HAP-1 (cell line): Measurements from ENCODE around the gene NUF2.
"Not testable (repeated sequence)": the region's sequence is repeated elsewhere in the genome, so short reads cannot be mapped to it uniquely, and the experiment has no call there.

Experiments used
- DNase-seq, 2 experiments: peaks; one replicate each; pipeline ENCODE4 v3.0.0-alpha.2; 2016 to 2020; ENCODE audit warnings: low spot score in 2 of 2
- H3K27me3 ChIP-seq: fragments of 250-450 bp; sonication (Bioruptor Pico); 2 replicates; pipeline ENCODE4 v1.5.1; 2020; ENCODE audit warnings: low read depth, mild to moderate bottlenecking, moderate library complexity
- H3K36me3 ChIP-seq: fragments of 250-450 bp; sonication (Bioruptor Pico); replicated peaks from 2 replicates; pipeline ENCODE4 v1.5.1; 2020; ENCODE audit warnings: mild to moderate bottlenecking
- H3K4me1 ChIP-seq: fragments of 250-450 bp; sonication (Bioruptor Pico); 2 replicates; pipeline ENCODE4 v1.5.1; 2020; ENCODE audit warnings: mild to moderate bottlenecking
- H3K4me3 ChIP-seq: fragments of 250-450 bp; sonication (Bioruptor Pico); 2 replicates; pipeline ENCODE4 v1.5.1; 2020; ENCODE audit warnings: mild to moderate bottlenecking, moderate library complexity
- H3K9me3 ChIP-seq: fragments of 250-450 bp; sonication (Bioruptor Pico); 2 replicates; pipeline ENCODE4 v1.5.1; 2020; ENCODE audit warnings: mild to moderate bottlenecking, moderate library complexity
- in situ Hi-C: fragments of 300-500 bp; cut with MboI; formaldehyde crosslinking; loops from 3 replicates; pipeline ENCODE4 v1.14.3; 2020; ENCODE audit warnings: low sequenced_read_pairs, inconsistent platforms, mixed read lengths

Gene NUF2

GRCh38 chr1:163321311-163322305 lies at the start of gene NUF2:
TSS of gene NUF2 (plus strand) at chr1:163321954. CDS start at chr1:163326052, 4,098 bp downstream.
- peak within 1 kb of the TSS; percentile 78 for H3K4me3 ChIP-seq
- peak; percentile 93 to 98 for DNase-seq
- peaks cover 11% of the 10 kb centered on the region for H3K4me1 ChIP-seq
- H3K27me3 ChIP-seq, result no peaks in the 10 kb centered on the region
- peaks cover 15% of the 10 kb centered on the region; the same call in 1 of the 2 replicates for H3K36me3 ChIP-seq
- in situ Hi-C loops, result no loop called here
- no peaks in the 10 kb centered on the region for H3K9me3 ChIP-seq

- Histone ChIP-seq H3K4me1 (peaks cover 3% of the 10 kb centered on the region; the same call in 1 of the 2 replicates), H3K27me3 (no peaks in the 10 kb centered on the region), H3K9me3 (peaks cover 2% of the 10 kb centered on the region; the same call in 1 of the 2 replicates), H3K4me3 (no peak overlapping the region), H3K36me3 (no peaks in the 10 kb centered on the region; the same call in 1 of the 2 replicates)
- DNase-seq, result no peak
- in situ Hi-C loops, result no loop called here
These were observed 47.9 kb upstream of the NUF2 start for GRCh38 chr1:163273766-163274441.

DNA sequence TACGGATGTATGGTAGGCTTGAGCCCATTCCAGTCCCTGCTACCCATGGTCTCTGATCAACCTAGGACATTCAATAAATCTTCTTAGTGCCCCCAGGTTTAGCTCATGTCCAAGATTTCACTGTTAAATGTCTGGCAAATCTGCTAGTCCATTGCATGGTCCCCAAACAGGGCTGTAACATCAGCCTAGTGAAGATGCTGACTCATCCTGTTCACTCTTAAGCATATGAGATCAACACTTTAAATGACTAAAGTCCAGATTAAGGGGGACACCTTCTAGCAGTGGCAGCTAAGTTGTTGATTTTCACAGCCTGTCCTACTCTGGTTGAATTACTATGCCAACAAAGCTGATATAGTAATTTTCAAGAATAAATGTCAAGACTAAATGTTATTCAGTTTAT lies 46.5 kb upstream of the NUF2 start:
- no peaks in the 10 kb centered on the region; the same call in 1 of the 2 replicates for H3K36me3 ChIP-seq
- H3K4me3 ChIP-seq, result no peak overlapping the region
- in situ Hi-C loops, result no loop called here
- no peaks in the 10 kb centered on the region for H3K27me3 ChIP-seq
- H3K9me3 ChIP-seq, result peaks cover 2% of the 10 kb centered on the region; the same call in 1 of the 2 replicates
- no peak for DNase-seq
- peaks cover 3% of the 10 kb centered on the region; the same call in 1 of the 2 replicates for H3K4me1 ChIP-seq

DNA sequence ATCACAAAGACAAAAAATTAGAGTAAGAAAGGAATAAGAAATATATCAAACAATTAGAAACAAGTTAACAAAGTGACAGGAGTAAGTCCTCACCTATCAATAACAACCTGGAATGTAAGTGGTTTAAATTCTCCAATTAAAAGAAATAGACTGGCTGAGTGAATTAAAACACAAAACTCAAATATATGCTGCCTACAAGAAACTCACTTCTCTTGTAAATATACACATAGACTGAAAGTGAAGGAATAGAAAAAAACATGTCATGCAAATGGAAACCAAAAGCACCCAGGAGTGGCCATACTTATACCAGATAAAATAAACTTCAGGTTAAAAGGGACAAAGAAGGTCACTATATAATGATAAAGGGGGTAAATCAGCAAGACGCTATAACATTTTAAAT lies 43.2 kb upstream of the NUF2 start:
- Histone ChIP-seq H3K4me1 (peaks cover 3% of the 10 kb centered on the region; the same call in 1 of the 2 replicates), H3K36me3 (no peaks in the 10 kb centered on the region), H3K4me3 (no peak overlapping the region), H3K27me3 (no peaks in the 10 kb centered on the region), H3K9me3 (peaks cover 2% of the 10 kb centered on the region; the same call in 1 of the 2 replicates)
- in situ Hi-C loops, result no loop called here
- DNase-seq, result no peak

- in situ Hi-C loops, H3K36me3 ChIP-seq, H3K4me3 ChIP-seq: not testable (repeated sequence)
These were observed 36.9 kb upstream of the NUF2 start for GRCh38 chr1:163284867-163285266.

GRCh38 chr1:163290025-163290640 lies 31.6 kb upstream of the NUF2 start:
- Histone ChIP-seq H3K4me3 (no peak overlapping the region), H3K9me3 (no peaks in the 10 kb centered on the region), H3K27me3 (no peaks in the 10 kb centered on the region), H3K4me1 (no peaks in the 10 kb centered on the region), H3K36me3 (no peaks in the 10 kb centered on the region)
- in situ Hi-C loops, result no loop called here
- DNase-seq, result no peak

More at GRCh38 chr1:163284867-163285266, 36.9 kb upstream of the NUF2 start:
- DNase-seq, H3K27me3 ChIP-seq, H3K4me1 ChIP-seq, H3K9me3 ChIP-seq: not testable (repeated sequence)

DNA sequence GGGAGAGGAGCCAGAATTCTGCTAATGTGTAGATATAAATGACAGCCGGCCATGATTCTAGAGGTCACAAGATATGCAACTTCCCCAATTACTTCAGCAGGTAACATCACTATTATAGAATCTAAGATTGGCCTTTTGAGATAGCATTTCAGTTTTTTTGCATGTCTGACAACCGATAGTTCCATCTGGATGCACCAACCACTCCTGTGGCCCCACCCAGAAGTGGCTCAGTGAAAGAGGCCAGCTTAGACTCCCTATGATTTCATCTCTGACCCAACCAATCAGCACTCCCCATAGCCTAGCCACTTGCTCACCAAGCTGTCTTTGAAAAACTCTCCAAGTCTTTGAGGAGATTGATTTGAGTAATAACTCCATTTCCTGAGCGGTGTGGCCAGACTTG lies 30.3 kb upstream of the NUF2 start:
- Histone ChIP-seq H3K4me1 (peaks cover 2% of the 10 kb centered on the region; the same call in 1 of the 2 replicates), H3K36me3 (no peaks in the 10 kb centered on the region), H3K9me3 (no peaks in the 10 kb centered on the region), H3K27me3 (no peaks in the 10 kb centered on the region), H3K4me3 (no peak overlapping the region)
- no peak for DNase-seq
- in situ Hi-C loops, result no loop called here

GRCh38 chr1:163292153-163292552 lies 29.6 kb upstream of the NUF2 start:
- H3K4me3 ChIP-seq, in situ Hi-C loops, H3K4me1 ChIP-seq, H3K27me3 ChIP-seq, H3K36me3 ChIP-seq, H3K9me3 ChIP-seq, DNase-seq: not testable (repeated sequence)

DNA sequence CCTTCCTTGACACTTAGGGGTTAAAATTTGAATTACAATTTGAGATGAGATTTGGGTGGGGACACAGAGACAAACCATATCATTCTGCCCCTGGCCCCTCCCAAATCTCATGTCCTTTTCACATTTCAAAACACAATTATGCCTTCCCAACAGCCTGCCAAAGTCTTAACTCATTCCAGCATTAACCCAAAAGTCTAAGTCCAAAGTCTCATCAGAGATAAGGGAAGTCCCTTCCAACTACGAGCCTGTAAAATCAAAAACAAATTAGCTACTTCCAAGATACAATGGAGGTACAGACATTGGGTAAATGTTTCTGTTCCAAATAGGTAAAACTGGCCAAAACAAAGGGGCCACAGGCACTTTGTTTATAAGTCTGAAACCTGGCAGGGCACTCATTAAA lies 28.3 kb upstream of the NUF2 start:
- H3K36me3 ChIP-seq, DNase-seq, H3K27me3 ChIP-seq, in situ Hi-C loops, H3K4me3 ChIP-seq, H3K9me3 ChIP-seq: not testable (repeated sequence)
- H3K4me1 ChIP-seq, result peaks cover 20% of the 10 kb centered on the region

DNA sequence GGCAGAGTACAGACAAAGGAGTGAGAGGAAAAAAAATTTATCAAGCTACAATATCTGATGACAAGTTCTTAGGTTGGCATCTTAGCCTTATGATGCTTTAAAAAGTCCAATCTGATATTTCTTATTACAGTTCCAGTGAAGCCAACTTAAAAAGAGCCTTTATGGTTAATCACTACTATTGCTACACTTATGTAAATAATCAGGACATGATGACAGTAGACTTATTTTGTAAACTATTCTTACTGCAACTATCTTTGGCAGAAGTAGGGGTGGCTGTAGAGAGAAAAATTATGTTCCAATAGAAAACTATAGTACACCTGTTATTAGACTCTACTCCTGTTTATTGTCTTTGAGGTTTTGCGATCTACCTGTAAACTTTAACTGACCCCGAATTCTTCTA lies 25.8 kb upstream of the NUF2 start:
- H3K4me3 ChIP-seq, result no peak overlapping the region
- DNase-seq, result no peak

GRCh38 chr1:163296504-163297263 lies 25.1 kb upstream of the NUF2 start:
- DNase-seq, result no peak
- no peaks in the 10 kb centered on the region for H3K9me3 ChIP-seq
- peaks cover 5% of the 10 kb centered on the region for H3K36me3 ChIP-seq
- H3K4me1 ChIP-seq, result peaks cover 23% of the 10 kb centered on the region
- H3K4me3 ChIP-seq, result no peak overlapping the region
- H3K27me3 ChIP-seq, result no peaks in the 10 kb centered on the region
- in situ Hi-C loops, result no loop called here

More for the DNA sequence above, 25.8 kb upstream of the NUF2 start:
- Histone ChIP-seq H3K4me1 (peaks cover 23% of the 10 kb centered on the region), H3K9me3 (no peaks in the 10 kb centered on the region), H3K27me3 (no peaks in the 10 kb centered on the region), H3K36me3 (peaks cover 5% of the 10 kb centered on the region)
- in situ Hi-C loops, result no loop called here

- no peak overlapping the region for H3K4me3 ChIP-seq
- in situ Hi-C loops, result no loop called here
- H3K27me3 ChIP-seq, result no peaks in the 10 kb centered on the region
- H3K4me1 ChIP-seq, result peaks cover 23% of the 10 kb centered on the region
- H3K36me3 ChIP-seq, result peaks cover 5% of the 10 kb centered on the region
- no peak for DNase-seq
- no peaks in the 10 kb centered on the region for H3K9me3 ChIP-seq
These were observed 23.4 kb upstream of the NUF2 start for GRCh38 chr1:163298365-163298764.

DNA sequence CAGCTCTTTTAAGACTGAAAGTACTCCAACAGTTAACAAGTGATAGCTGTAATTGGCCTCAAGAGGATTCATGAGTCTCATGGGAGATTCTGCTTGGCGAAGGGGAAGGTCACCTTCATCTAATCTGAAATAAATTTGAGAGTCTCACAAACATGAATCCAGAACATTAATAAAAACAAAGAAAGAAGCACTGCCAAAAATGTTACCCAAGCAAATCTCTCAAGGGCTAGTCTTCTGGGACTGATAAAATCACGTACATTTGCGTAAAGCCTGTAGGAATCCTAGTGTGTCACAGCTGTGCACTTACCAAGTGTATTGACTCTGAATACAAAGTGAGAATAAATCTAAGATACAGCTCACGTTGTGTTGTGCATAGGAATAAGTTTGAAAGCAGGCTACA lies 21.2 kb upstream of the NUF2 start:
- Histone ChIP-seq H3K4me3 (no peak overlapping the region), H3K9me3 (no peaks in the 10 kb centered on the region), H3K36me3 (peaks cover 5% of the 10 kb centered on the region), H3K4me1 (peaks cover 23% of the 10 kb centered on the region), H3K27me3 (no peaks in the 10 kb centered on the region)
- in situ Hi-C loops, result loop anchor here (10.0 kb wide), 1 partner anchor 446 kb away; no protein-coding TSS in a partner anchor
- no peak for DNase-seq
